GM21526 (cell line): ENCODE measurements around the gene PCDH19.

Experiments
- ATAC-seq: cut with Tn5 transposase; IDR thresholded peaks from one replicate; pipeline ENCODE4 v1.9.1; 2021; ENCODE audit warnings: moderate library complexity; ENCODE audit not compliant: unreplicated experiment, low FRiP score

PCDH19 gene

GRCh38 chrX:100315566-100315965, 94.5 kb downstream of the PCDH19 start:
- ATAC-seq: no peak

DNA sequence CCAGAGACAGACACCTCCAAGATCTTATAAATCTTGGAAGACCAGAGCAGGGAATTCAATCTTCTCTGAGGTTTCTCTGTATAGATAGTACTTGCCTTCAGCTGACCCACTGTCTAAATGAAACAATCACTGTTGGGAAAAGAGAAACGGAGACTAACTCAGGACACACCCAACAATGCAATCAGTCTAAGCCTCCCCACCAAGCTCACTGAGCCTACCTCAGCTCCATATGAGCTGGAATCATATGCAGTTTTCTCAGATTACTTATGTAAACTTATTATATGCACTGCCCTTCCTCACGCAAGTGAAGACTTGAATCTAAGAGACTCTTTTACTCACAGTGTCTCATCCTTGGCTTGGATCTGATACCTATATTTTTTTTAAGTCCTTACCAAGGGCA, 110.5 kb downstream of the PCDH19 start:
- ATAC-seq: no peak

DNA sequence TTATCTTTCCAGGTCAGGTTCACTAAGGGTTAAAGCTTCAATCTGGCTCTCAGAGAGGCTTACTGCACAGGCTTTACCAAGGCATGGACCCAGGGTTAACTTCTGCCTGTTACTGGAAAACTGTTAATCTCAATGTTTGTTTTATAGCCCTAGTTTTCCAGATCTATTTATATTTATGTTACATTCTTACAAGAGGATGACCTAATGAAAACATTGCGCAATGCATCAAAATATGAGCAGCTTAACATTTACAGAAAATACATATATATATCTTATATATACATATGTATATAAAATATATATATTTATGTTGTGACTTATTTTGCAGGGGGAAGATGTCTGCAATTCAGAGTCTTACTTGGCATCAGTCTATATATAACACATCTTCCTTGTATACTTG, 112.3 kb downstream of the PCDH19 start:
- no peak for ATAC-seq

- no peak for ATAC-seq
These were observed 113.8 kb downstream of the PCDH19 start for GRCh38 chrX:100296183-100296753.

DNA sequence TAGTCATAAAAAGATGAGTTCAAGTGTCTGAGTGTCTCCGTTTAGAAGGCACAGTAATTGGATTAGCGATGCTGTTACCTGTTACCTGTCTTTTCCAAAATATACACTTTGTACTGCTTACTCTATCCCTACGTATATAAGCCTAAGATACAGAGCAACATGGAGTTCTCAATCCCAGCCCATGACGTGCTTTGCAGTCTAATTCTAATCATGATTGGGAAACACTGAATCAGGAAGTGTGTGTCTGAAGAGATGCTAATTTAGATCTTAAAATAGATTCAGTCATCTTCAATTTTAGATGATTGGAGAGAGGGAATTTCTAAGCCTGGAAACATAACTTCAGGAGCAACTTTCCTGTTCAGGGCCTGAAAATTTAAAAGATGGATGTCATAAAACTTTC, 115.1 kb downstream of the PCDH19 start:
- no peak for ATAC-seq

- no peak for ATAC-seq
These were observed 121.0 kb downstream of the PCDH19 start for GRCh38 chrX:100289066-100289558.

DNA sequence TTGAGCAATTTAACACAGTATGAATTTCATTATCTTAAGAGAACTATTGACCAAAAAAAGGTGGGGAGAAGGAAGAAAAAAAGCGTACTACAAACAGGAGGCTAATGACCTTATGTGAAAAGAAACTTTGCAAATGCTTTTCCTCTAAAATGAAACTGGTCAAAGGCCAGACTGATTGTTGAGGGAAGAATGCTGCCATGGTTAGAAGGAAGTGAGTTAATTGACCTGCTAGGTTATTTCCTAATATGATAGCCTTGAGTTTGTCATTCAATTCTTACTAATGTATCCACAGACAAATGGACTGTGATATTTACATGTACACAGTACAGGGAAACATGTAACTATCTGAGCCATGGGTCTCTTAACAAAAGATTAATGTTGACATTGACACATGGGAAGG, 132.8 kb downstream of the PCDH19 start:
- ATAC-seq: no peak

- ATAC-seq: no peak
These were observed 135.2 kb downstream of the PCDH19 start for GRCh38 chrX:100274916-100275315.

GRCh38 chrX:100265179-100265578, 144.9 kb downstream of the PCDH19 start:
- ATAC-seq: no peak

GRCh38 chrX:100264200-100264599, 145.9 kb downstream of the PCDH19 start:
- ATAC-seq: peak; percentile 88

DNA sequence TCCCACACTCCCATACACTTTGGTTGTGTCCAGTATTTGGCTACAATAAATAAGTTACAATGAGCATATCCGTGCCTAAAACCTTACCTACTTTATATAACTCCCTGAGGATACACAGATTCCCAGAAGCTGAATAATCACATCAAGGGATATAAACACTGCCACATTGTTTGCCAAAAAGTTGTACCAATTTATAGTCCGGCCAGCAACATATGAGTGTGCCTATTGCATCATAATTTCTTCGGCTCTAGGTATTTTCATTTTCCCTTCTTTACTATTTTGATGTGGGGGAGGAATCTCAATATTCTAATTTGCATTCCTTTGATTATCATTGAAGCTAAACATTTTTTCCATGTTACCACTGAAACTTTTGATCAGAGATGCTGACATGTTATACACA, 146.4 kb downstream of the PCDH19 start:
- ATAC-seq: no peak

DNA sequence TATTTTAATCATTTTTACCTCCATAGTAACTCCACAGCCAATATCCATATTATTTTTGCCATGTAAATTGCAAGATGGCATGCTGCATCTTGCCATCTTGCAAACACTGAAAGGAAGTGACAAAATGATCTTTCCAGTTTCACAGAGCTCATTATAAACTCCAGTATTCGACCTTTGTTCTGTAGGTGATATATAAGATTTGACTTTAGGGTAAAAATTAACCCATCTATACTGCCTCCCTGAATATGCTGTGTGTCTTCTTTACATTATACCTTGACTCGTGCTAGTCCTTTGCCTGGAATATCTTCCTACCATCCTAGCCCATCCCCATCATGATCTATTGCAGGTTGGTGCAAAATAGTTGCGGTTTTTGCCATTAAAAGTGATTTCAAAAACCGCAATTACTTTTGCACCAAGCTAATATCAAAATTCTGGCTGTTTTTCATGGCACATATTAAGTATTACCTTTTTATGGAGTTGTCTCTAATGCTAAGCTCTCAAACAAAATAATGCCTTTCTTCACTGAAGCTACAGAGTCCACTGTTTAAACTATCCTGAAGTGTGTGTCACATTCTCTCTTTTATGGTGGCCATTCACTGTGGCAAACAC, 161.1 kb downstream of the PCDH19 start:
- ATAC-seq: no peak

- no peak for ATAC-seq
These were observed 162.2 kb downstream of the PCDH19 start for GRCh38 chrX:100247826-100248225.

- no peak for ATAC-seq
These were observed 165.4 kb downstream of the PCDH19 start for GRCh38 chrX:100244681-100245080.
